Measurements from ENCODE around the gene DGKG.

- TF ChIP-seq CEBPG (CRISPR knock-in tag; IDR thresholded peaks at IDR 0.05) = no peak
- TF ChIP-seq CEBPG (tag; conservative IDR thresholded peaks at IDR 0.05 in 1 of 2, IDR thresholded peaks at IDR 0.05 in 1 of 2) = no peak
- no peak for TF ChIP-seq MTF1 (CRISPR knock-in tag; IDR thresholded peaks at IDR 0.05; ENCODE audit: borderline replicate concordance)
- TF ChIP-seq TARDBP (IDR thresholded peaks at IDR 0.05) = no peak
- no peak for TF ChIP-seq NFYB (IDR thresholded peaks at IDR 0.05; ENCODE audit: extremely low read depth, insufficient read length)
- no peak for TF ChIP-seq RAD21 (CRISPR knock-in tag; conservative IDR thresholded peaks at IDR 0.05 in 1 of 2, IDR thresholded peaks at IDR 0.05 in 1 of 2)
- no peak for TF ChIP-seq ZNF140 (CRISPR knock-in tag; IDR thresholded peaks at IDR 0.05)
Observed at GRCh38 chr3:186216900-186217819, 144.9 kb downstream of the DGKG start.
